HL-60 (cell line): ENCODE results near the gene CD4.
A peak's percentile ranks its signal among the peaks of the same experiment; 100 is the strongest.

Experiments used
- DNase-seq, 2 experiments: peaks; one replicate each; pipeline ENCODE4 v3.0.0-alpha.2; 2010 to 2020; ENCODE audit warnings: low read depth in 1 of 2, low spot score in 1 of 2
- H3K27ac ChIP-seq: fragments of 250-450 bp; sonication (Bioruptor Pico); replicated peaks from 2 replicates; pipeline ENCODE4 v1.5.1; 2020; ENCODE audit warnings: mild to moderate bottlenecking, moderate library complexity
- H3K27me3 ChIP-seq: fragments of 250-450 bp; sonication (Bioruptor Pico); 2 replicates; pipeline ENCODE4 v1.5.1; 2021; ENCODE audit warnings: mild to moderate bottlenecking, moderate library complexity; ENCODE audit not compliant: insufficient read depth, poor library complexity, severe bottlenecking
- H3K4me3 ChIP-seq: replicated peaks from 2 replicates; pipeline ENCODE4 v1.5.1; 2011; ENCODE audit warnings: mild to moderate bottlenecking, control low read depth, low read length; ENCODE audit not compliant: insufficient read depth
- CTCF ChIP-seq: IDR thresholded peaks from one replicate; pipeline ENCODE4 v1.5.1; 2011; ENCODE audit warnings: low read length, control low read depth, inconsistent platforms; ENCODE audit not compliant: insufficient read depth
- GABPA ChIP-seq: IDR thresholded peaks from 2 replicates; pipeline ENCODE4 v1.6.1; 2012; ENCODE audit warnings: low read depth
- POLR2AphosphoS5 ChIP-seq: IDR thresholded peaks from 2 replicates; pipeline ENCODE4 v1.6.1; 2012; ENCODE audit warnings: low read depth
- REST ChIP-seq: IDR thresholded peaks from 2 replicates; pipeline ENCODE4 v1.6.1; 2012; ENCODE audit warnings: low read depth; ENCODE audit not compliant: insufficient replicate concordance
- SPI1 ChIP-seq: IDR thresholded peaks from 2 replicates; pipeline ENCODE4 v1.6.1; 2012; ENCODE audit warnings: low read depth, mild to moderate bottlenecking, borderline replicate concordance

CD4 gene

GRCh38 chr12:6750506-6750905 lies 38.8 kb upstream of the CD4 start:
- TF ChIP-seq REST (no peak), SPI1 (no peak), CTCF (no peak), POLR2AphosphoS5 (no peak), GABPA (no peak)
- DNase-seq: no peak
- H3K27ac ChIP-seq: no peak overlapping the region
- H3K4me3 ChIP-seq: no peak overlapping the region
- no peaks in the 10 kb centered on the region for H3K27me3 ChIP-seq

GRCh38 chr12:6751767-6752166 lies 37.6 kb upstream of the CD4 start:
- TF ChIP-seq CTCF (no peak), REST (no peak), GABPA (no peak), POLR2AphosphoS5 (no peak), SPI1 (no peak)
- Histone ChIP-seq H3K27ac (peak overlapping the region; percentile 77), H3K4me3 (peak overlapping the region; percentile 96), H3K27me3 (no peaks in the 10 kb centered on the region)
- no peak for DNase-seq

- Histone ChIP-seq H3K27ac (peak overlapping the region; percentile 77), H3K4me3 (peak overlapping the region; percentile 96), H3K27me3 (no peaks in the 10 kb centered on the region)
- TF ChIP-seq CTCF: no peak
- TF ChIP-seq POLR2AphosphoS5: no peak
- no peak for TF ChIP-seq REST
- no peak for TF ChIP-seq GABPA
- TF ChIP-seq SPI1: no peak
- no peak for DNase-seq
Observed at GRCh38 chr12:6752167-6752920, 37.0 kb upstream of the CD4 start.
